AG09309 (cell line): ENCODE results near the gene STK32C.

Source experiments
- DNase-seq: peaks from one replicate; pipeline ENCODE4 v3.0.0-alpha.2; 2010; ENCODE audit warnings: low read depth
- H3K4me3 ChIP-seq: 2 replicates; pipeline ENCODE4 v1.5.1; 2011; ENCODE audit warnings: mild to moderate bottlenecking, low read depth, low read length, moderate library complexity; ENCODE audit not compliant: control insufficient read depth
- TF ChIP-seq, protein P1 (sequence below): IDR thresholded peaks from 2 replicates; pipeline ENCODE4 v1.5.1; 2011; ENCODE audit warnings: mild to moderate bottlenecking, low read depth, low read length, inconsistent platforms; ENCODE audit not compliant: insufficient read depth, control insufficient read depth; ENCODE audit errors: missing control alignments

The STK32C gene

DNA sequence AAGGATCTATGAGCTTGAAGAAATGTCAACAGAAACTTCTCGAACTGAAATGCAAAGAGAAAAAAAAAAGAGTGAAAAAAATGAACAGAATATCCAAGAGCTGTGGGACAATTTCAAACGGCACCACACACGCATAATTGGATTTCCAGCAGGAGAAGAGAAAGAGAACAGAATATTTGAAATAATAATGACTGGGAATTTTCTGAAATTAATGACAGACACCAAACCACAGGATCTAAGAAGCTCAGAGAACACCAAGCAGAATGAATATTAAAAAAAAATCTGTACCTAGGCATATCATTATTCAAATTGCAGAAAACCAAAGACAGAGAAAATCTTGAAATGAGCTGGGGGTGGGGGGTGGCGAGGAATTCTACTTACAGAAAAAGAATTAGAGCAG is 93.8 kb downstream of the STK32C start:
- DNase-seq: no peak
- TF ChIP-seq, protein P1, sequence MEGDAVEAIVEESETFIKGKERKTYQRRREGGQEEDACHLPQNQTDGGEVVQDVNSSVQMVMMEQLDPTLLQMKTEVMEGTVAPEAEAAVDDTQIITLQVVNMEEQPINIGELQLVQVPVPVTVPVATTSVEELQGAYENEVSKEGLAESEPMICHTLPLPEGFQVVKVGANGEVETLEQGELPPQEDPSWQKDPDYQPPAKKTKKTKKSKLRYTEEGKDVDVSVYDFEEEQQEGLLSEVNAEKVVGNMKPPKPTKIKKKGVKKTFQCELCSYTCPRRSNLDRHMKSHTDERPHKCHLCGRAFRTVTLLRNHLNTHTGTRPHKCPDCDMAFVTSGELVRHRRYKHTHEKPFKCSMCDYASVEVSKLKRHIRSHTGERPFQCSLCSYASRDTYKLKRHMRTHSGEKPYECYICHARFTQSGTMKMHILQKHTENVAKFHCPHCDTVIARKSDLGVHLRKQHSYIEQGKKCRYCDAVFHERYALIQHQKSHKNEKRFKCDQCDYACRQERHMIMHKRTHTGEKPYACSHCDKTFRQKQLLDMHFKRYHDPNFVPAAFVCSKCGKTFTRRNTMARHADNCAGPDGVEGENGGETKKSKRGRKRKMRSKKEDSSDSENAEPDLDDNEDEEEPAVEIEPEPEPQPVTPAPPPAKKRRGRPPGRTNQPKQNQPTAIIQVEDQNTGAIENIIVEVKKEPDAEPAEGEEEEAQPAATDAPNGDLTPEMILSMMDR: no peak

DNA sequence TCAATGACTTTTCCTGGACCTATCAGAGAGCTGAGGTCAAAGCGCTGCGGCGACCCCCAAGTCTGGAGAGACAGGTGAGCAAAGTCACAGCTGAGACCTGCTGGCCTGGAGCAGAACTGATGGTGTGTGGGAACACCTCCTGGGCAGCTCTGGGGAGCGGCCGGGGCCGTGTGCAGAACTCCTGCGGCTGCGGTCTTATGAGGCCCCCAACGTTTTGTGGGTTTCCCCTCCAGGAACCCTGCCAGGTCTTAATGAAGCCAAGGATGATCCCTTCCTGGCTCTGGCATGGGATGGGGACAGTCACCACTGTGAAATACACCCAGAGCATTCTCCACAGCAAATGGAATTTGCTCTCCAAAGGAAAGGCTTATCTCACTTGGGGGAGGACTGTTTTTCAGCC is 94.9 kb downstream of the STK32C start:
- DNase-seq: no peak
- TF ChIP-seq, protein P1: no peak
- H3K4me3 ChIP-seq: no peak overlapping the region

More for the DNA sequence above, 93.8 kb downstream of the STK32C start:
- H3K4me3 ChIP-seq: no peak overlapping the region

DNA sequence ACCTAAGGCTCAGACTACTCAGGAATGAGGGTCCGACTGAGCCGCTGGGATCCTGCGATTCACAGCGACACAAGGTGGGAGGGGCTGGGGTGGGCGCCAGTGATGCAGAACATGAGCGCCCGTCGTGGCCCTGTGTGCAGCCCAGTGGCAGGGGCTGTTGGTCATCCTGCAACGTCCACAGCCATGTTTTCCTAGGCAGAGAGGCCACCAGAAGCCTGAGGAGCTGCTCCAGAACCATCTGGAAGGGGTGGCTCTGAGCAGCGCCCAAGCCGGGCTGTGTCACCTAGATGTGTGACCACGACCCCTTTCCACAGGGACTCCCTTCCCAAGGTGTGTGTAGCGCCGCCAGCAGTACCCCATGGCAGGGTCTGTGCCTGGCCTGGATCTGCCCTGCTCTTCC is 96.5 kb downstream of the STK32C start:
- DNase-seq: no peak
- H3K4me3 ChIP-seq: no peak overlapping the region
- TF ChIP-seq, protein P1: no peak

DNA sequence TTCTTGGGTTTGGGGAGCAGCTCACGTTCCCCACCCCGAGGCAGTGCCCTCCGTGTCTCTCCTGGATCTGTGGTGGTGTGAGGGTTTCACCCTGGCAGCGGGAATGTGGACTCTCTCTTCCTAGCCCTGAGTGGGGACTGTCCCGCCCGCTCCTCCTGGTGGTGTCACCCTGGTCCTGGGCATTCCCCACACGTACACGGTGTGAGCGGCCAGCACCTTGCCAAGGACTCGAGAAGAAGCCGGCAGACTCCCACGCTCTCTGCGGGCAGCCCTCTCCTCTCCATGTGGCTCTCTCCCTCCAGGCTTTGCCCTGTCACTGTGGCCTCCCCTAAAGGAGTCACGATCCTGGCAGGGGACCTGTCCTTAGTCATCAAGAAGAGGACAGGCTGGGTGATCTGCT is 97.0 kb downstream of the STK32C start:
- TF ChIP-seq, protein P1: no peak
- no peak for DNase-seq
- no peak overlapping the region for H3K4me3 ChIP-seq

GRCh38 chr10:132209978-132210530 is 97.7 kb downstream of the STK32C start:
- H3K4me3 ChIP-seq: no peak overlapping the region
- TF ChIP-seq, protein P1: no peak
- no peak for DNase-seq

GRCh38 chr10:132209130-132209529 is 98.6 kb downstream of the STK32C start:
- TF ChIP-seq, protein P1: no peak
- no peak overlapping the region for H3K4me3 ChIP-seq
- no peak for DNase-seq
